HUES6 (cell line): ENCODE measurements around the gene VWA8.

Experiments used
- H3K27ac ChIP-seq: 2 replicates; pipeline ENCODE4 v1.7.0; 2013; ENCODE audit warnings: low read depth, mild to moderate bottlenecking, low read length, inconsistent platforms
- H3K27me3 ChIP-seq: 2 replicates; pipeline ENCODE4 v1.6.1; 2013; ENCODE audit warnings: low read length; ENCODE audit not compliant: control insufficient read depth, insufficient read depth
- H3K36me3 ChIP-seq: 2 replicates; pipeline ENCODE4 v1.6.1; 2013; ENCODE audit warnings: low read length; ENCODE audit not compliant: control insufficient read depth, insufficient read depth
- H3K4me1 ChIP-seq: 2 replicates; pipeline ENCODE4 v1.6.1; 2013; ENCODE audit warnings: low read length; ENCODE audit not compliant: control insufficient read depth, insufficient read depth
- H3K4me3 ChIP-seq: 2 replicates; pipeline ENCODE4 v1.5.1; 2013; ENCODE audit warnings: low read depth, low read length
- H3K9ac ChIP-seq: one replicate; pipeline ENCODE4 v1.6.1; 2013; ENCODE audit warnings: mild to moderate bottlenecking, low read length
- H3K9me3 ChIP-seq: 2 replicates; pipeline ENCODE4 v1.6.1; 2013; ENCODE audit warnings: low read depth, low read length; ENCODE audit not compliant: control insufficient read depth, insufficient read depth

The VWA8 gene

DNA sequence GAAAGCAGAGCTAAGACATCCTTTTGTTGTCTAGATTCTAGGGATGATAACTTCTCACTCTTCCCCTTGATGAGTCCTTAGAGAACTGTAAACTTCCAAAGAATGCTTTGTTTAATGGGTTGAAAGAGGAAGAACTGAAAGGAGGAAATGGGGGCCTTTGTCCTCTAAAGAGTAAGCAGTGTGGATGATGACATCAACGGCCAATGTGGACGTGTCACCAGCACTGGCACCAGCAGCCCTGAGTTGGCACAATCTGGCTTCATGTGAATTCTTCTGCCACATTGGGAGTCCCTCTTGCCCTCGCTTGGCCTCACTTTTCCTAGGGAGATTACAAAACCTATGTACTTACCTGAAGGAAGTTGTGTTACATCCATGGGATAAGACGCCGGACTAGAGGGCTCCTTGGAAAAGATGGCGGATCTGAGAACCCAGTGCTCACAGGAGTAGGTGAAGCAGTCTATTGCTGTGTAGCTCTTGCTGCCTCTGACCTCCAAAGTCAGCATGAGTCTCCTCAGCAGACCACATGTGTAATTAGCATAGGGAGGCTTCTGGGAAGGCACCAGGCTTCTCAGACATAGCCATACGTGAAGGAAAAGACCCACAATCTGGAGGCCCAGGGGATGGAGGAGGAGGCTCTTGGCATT lies 440.8 kb downstream of the VWA8 start:
- Histone ChIP-seq H3K27ac (no peak overlapping the region), H3K9me3 (peaks cover 6% of the 10 kb centered on the region; the same call in 1 of the 2 replicates), H3K4me3 (no peak overlapping the region), H3K9ac (no peak overlapping the region), H3K36me3 (no peaks in the 10 kb centered on the region), H3K27me3 (no peaks in the 10 kb centered on the region), H3K4me1 (peaks cover 6% of the 10 kb centered on the region; the same call in 1 of the 2 replicates)
